Stimulated activated CD8-positive, alpha-beta memory T cell treated with anti-CD3 and anti-CD28 coated beads, Interleukin-7, amount 100 ng/mL, for 48 hours (primary cell): Measurements from ENCODE around the gene WDR1.

ENCODE experiments used
- DNase-seq, 2 donors: peaks; one replicate each; pipeline ENCODE4 v3.0.0-alpha.2; 2020; ENCODE audit warnings: low read depth in 1 of 2; ENCODE audit errors: extremely low read depth in 1 of 2

WDR1 gene

GRCh38 chr4:10115271-10115796 lies 1.3 kb downstream of the WDR1 start:
- DNase-seq: no peak

DNA sequence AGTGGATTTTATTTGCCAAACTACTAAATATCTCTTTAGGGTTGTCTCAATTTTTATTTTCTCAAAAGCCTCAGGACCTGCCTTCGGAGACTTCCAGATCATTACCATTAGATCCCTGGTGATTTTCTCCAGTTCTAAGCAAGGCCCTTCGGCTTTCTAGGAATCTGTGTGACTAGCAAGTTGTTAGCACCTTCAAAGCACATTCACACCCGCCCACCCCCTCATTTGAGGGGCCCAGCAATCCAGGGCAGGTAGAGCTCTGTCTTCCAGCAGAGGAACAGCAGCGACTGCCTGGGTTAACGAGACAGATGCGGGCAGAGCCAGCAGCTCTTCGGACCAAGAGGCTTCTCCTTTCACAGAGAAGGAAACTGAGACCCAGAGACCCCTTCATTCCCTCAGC lies 2.0 kb downstream of the WDR1 start:
- DNase-seq: no peak

- no peak for DNase-seq
Observed at GRCh38 chr4:10114147-10114546, 2.5 kb downstream of the WDR1 start.

DNA sequence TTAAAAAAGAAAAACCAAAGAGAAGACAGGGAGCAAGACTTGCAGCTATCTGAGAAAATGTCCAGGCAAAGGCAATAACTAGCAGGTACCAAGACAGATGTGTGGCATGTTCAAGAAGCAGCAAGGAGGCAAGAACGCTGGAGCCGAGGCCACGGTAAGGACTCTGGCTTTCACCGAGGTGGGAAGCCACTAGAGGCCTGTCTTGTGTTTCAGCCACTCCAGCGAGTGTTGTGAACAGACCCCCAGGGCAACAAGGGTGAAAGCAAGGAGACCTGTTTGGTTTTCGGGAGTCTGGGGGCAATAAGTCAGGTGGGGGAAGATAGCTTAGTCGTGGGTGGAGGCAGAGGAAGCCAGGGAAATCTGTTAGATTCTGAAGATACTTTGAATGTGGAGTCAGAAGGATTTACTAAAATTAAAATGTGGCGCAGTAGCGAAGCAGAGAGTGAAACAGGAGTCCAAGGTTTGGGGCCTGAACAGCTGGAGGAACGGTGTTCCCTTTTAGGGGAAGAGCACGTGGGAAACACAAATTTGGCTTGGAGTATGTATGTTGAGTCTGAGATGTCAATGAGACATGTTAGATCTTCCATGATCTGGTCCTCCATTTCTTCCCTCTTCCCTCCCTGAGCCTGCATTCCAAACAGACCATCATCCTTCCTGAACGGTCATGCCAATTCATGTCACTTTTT lies 3.1 kb downstream of the WDR1 start:
- DNase-seq: no peak

- DNase-seq: no peak
Observed at GRCh38 chr4:10112658-10113284, 3.8 kb downstream of the WDR1 start.

- DNase-seq: no peak
Observed at GRCh38 chr4:10111067-10111801, 5.4 kb downstream of the WDR1 start.

DNA sequence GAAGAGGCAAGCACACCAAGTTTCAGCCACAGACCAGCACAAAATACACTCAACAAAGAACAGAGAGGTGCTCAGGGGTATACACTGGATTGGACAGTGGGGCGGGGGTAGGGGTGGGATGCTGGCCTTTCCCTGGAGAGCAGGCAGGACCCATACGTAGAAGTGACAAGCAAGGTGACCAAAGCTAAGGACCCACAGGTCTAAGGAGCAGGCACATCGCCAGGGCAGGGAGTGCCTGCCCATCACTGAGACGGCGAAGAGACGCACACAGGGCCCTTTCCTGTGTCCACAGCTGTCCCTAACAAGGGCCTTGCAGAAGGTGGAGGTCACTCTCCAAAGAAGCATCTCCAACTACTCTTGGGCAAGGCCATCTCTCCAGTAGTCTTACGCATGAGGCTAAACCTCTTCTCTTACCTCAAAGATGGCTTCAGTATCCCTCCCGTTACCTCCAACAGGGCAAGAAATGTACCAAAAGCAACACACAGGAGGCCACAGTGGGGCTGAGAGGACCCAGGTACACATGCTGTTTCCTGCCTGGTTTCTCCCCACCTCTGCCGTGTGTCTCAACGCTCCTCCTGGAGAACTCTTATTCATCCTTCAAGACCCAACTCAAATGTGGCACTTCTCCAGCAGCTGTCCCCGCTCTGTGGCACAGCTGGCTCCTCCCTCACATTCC lies 6.5 kb downstream of the WDR1 start:
- no peak for DNase-seq

DNA sequence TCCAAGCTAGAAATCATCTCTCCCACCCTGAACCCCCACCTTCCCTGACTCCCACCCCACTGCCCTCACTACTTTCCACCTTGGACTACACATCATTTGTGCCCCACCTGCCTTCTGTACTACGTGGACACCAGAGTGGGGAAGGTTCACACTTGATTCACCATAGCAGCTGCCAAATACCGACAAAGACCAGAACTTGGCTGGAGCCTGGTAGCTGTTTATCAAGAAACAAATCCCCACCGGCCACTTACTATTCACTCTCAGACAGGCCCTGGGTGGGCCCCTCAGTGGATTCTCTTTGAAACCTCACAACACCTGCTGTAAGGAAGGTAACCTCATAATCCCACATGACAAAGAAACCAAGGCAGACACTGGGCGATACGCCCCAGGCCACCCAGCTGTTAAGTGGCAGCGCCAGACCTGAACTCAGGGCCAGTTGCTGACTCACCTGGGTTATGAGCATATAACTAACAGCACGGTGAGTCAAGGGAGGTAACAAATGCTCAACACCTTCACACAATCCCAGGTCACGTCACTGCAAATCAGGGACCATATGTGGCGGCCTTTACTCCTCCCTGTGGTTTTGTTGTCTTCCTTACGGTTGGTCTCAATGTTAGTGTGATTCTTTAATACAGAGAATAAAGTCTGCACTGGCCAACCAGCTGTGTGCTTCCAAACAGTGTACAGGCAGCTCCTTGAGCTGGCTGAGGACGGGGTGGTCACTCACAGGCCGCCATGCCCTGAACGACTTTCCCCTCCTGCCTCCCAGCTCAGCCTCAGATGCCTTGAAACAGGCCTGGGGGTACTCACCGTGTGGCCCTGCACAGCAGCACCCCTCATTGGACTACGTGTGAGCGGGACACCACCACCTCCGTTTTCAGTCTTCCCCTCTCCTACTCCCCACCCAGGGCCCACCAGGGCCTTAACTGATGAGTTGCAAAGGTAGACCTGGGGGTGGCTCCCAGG lies 7.5 kb downstream of the WDR1 start:
- DNase-seq: peak in 1 of 2 donors; percentile 56

DNA sequence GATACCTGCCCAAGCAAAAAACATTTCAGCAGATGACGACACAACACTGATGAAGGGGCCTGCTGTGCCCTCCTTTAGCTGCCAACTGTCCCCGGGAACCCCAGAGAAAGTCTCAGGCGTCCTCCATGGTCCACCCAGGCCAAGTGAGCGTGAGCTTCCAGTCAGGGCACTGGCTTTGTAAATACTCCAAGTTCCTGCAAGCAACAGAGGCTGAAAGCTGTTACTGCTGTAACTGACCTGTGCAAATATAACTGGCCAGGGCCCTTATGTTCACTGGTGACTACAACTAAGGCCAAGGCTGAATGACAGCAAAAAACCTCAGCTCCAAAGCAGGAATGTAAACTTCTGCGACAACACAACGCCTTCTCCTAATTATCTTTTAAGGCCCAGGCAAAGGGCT lies 8.2 kb downstream of the WDR1 start:
- DNase-seq: no peak

DNA sequence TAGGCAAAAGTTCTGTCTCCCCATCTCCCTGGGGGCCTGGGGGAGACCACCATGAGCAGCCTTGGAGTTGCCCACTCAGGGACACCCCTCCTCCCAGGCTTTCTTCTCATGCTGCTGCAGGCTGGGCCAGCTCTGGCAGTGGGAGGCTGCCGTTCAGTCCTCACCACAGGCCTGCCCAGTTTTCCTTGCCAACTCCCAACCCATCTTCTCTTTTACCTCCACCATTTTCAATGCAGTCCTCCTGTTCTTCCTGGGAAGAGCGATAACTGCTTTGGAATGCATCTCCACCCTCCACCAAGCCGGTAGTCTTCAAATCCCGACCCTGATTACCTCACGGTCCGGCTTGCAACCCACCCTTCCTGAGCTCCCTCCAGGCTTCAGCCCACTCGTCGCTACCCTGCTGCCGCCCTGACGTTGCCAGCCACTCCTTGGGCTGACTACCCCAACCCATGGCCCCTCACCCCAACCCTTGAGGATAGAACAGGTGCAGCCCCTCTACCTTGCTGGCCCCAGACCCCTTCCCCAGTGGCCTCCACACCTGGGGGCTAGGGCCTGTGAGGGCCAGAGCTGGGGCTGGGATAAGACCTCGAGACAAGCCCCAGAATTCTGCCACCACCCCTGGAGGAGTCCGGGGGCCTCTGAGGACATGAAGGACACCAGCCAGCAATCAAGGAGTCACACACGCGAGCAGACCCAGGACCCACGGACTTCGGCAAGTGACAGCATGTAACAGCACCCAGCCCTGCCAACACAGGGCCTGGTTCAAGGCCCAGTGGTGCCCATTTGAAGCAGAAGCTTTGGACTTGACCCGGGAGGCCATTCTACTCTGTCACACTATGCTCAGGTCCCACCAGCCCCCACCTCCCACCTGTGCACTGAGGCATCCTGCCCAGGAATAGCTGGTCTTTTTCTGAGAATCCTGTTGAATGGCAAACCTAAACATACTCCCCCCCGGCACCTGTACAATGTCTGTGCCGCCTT lies 9.2 kb downstream of the WDR1 start:
- DNase-seq: no peak

DNA sequence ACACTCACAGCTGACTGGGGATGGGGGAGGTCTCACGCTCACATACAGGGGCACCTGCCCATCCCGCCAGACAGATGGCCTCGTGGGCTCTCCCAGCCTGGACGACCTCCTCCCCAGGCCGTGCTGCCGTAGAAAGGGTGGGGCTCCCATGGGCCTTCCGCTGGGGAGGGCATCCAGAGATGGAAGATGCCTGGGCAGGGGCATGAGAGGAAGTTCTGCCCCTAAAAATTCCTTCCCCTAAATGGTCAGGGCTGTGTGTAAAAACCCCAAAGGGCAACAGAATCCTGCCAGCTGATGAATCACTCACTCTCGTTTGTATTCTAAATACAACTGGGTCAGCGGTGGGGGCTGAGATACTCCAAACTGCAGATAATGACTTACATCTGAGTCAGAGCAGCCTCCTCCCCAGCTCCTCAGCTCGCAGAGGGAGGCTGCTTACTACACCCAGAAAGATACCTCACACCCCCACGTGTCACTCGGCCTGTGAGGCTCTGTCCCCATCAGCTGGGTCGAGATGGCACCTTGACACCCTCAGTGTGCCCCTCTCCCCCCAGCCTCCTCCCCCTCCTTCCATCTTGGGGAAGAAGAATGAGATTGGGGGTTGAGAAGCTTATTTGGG lies 10.1 kb downstream of the WDR1 start:
- peak in 1 of 2 donors; percentile 86 for DNase-seq

DNA sequence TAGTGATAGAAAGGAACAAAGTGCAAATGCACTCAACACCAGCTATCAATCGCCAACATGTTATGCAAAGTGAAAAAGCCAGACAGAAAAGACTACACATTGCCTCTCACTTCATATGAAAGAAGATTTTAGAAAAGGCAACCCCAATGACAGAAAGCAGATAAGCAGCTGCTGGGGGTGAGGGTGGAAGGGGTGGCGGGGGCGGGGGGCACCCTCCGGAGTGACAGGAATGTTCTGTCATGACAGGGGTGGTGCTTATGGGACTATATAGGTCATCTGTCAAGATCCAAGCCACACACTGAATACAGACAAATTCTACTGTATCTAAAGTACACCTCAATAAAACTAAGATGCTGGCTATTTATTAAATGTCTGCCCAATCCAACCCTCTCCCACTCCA lies 10.7 kb downstream of the WDR1 start:
- DNase-seq: no peak

DNA sequence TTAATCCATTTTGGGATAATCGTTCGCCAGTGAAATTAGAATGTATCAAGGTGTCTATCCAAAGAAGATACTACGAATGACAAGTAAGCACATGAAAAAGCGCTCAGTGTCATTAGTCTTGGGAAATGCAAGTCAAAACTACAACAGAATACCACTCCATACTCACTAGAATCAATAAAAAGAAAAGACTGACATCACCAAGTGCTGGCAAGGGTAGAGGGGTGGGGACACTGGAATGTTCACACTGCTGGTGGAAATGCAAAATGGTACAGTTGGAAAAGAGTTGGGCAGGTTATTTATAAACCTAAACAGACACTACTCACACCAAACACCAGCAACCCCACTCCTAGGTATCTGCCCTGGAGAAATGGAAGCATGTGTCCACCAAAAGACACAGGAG lies 11.2 kb downstream of the WDR1 start:
- no peak for DNase-seq

DNA sequence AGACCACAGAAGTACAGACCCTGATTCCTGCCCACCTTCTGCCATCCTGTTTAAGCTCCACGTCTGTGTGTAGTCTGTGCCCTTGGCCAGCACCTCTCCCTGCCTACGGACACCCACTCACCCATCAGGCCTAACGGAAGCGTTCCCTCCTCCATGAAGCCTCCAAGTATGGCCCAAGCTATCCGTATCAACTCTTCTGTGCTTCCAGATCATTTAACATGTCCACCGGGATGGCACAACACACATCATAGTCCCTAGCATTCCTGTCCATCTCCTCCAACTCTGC lies 11.7 kb downstream of the WDR1 start:
- DNase-seq: no peak

DNA sequence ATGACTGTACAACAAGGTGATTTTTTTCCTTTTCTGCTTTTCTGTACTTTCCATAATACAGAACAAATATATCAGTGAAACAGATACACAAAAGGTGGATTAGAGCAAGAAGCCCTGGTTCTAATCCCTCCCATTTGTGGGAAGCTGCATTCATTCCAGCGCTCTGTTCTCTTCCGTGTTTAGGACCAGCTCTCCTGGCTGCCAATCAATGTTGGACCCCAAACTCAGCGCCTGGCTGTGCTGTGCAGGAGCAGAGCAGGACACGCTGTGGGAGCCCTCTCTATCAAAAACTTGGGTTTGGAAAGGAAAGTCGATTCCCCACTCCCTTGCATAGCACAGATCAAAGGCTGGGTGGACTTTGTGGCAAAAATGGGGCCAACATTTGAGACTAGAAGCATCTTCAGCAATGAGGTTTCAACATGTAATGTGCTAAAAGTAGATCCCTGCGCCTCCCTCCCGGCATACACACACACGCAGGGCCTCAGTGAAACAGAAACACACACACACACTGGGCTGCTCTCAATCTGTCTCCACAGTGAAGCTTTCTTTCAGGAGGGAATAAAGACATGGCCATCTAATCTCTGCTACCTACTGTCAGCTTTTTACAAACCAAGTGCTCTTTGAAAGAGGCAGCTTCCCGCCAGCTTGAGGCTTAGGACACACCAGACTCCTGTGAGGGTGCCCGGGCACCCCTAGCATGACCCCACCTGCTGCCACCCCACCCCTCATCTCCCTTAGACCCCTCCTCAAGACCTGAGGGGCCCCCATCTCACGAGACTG lies 12.2 kb downstream of the WDR1 start:
- no peak for DNase-seq

- DNase-seq: no peak
Observed at GRCh38 chr4:10102474-10103332, 13.9 kb downstream of the WDR1 start.
